DMS114 treated with DMSO at 0.1 percent for 48 hours (cell line): ENCODE data around the gene FGF8.

Experiments
- DNase-seq: peaks from one replicate; lab custom pipeline; 2025; ENCODE audit not compliant: unreplicated experiment; lab: John Stamatoyannopoulos, UW

FGF8 gene

DNA sequence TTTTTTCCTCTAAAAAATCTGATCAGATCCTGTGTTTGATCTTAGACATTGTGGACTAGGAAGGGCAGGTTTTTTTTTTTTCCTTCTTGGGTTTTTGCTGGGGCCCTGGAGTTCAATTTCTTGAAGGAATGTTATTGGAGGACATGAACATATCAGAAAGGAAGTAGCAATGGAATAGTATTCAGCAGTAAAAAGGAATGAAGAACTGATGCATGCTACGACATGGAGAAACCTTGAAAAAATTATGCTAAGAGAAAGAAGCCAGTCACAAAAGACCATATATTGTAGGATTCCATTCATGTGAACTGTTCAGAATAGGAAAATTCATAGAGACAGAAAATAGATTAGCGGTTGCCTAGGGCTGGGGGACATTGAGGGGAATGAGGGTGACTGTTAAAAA is 34.0 kb downstream of the FGF8 start:
- DNase-seq: no peak

DNA sequence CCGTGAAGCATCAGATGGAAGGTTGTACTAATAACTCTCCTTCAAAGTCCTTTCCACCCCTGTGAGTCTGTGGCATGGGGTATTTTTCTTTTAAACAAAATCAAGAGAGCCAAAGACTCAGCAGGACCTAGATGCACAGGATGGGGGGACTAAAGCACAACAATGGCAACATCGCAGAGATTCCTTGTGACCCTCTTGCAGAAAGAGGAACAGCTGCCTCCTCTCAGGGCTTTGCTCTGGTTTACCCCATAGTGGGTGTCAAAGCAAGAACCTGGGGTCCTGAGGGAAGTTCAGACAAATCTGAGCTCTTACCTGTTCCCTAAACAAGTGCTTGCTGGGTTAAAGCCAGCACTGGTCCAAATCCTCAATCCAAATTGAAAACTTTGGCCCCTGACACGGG is 39.2 kb downstream of the FGF8 start:
- DNase-seq: no peak

DNA sequence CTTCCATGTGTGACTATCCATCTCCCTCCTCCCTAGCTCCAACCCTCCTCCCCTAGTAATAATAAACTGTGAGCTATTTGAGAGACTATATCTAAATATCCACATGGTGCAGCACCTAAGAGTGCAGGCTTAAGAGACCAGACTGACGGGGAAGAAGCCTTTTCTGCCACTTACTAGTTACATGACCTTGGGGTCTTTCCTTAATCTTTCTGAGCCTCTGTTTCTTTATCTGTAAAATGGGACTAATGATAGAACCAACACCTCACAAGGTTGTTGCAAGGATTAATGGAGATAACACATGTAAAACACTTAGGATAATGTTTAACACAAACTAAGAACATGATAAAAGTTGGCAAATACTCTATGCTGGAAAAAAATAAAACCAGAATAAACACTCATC is 43.8 kb downstream of the FGF8 start:
- DNase-seq: no peak

DNA sequence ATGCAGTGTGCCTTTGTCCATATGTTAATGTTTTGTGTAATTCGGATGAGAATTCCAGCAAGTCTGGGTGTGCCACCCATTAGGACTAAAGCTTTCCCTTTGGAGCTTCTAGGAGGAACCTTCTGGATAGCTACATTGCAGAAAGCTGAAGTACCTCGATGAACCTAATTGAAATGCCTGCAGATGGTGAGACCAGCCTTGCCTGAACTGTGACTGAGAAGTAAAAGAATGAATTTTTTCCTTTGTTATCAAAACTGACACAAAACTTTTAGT is 49.9 kb downstream of the FGF8 start:
- no peak for DNase-seq

DNA sequence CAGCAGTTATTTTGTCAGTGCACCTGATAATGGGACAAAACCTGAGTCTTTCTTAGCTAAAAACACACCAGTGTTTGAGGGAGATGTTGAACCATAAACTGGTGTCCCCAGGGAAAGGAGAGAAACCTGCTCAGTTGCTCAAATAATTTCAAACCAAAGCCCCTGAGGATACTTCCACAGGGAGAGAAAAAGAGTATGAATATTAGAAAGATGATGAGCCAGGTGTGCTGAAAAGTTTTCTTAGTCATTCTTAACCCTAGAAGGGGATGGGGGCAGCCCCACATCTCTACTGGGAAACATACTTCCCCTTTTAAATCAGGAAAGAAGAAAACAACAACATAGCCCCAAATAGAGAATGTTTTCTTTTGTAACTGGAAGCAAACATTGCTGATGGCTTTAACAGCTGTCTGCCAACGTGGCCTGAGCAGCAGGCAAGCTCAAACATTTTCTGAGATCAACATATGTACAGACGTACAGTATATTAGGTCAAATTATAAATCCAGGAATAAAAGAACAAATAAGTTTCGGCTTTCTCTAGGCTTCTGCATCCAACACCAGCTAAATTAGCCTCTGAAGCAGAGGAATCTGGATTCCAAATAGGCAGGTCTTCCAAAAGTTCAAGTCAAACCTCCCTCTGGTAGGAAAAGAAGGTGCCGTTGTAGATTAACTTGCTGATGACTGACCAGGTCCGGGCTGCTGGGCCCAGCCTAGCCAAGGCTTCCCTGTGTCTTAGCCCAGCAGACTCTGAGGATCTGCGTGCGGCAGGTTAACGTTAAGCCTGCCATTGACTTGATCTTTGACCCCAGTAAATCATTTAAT is 50.4 kb downstream of the FGF8 start:
- no peak for DNase-seq

DNA sequence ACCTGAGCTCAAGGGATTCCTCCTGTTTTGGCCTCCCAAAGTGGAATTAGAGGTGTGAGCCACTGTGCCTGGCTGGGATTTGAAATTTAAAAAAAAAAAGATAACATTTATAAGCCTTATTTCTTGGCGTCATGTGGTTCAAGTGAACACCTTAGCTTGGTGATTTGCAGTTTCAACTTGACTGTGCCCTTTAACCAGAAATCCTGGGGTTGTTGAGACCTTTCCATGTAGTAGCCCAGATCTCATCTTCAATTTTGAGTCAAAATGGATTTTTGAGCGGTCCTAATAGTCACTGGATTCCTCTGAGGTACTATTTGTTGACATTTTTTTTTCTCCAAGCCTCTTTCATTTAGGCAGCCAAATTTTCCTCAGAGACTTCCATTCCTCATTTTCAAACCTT is 51.5 kb downstream of the FGF8 start:
- no peak for DNase-seq

DNA sequence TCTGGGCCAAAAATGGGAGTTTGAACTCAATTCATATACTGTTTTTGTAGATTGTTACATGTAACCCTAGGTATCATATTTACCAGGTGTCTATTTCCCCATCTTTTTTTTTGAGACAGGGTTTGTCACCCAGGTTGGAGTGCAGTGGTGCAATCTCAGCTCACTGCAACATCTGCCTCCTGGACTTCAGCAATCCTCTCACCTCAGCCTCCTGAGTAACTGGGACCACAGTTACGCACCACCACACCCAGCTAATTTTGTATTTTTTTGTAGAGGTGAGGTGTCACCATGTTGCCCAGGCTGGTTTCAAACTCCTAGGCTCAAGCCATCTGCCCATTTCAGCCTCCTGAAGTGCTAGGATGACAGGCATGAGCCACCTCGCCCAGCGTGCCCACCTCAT is 52.7 kb downstream of the FGF8 start:
- no peak for DNase-seq

DNA sequence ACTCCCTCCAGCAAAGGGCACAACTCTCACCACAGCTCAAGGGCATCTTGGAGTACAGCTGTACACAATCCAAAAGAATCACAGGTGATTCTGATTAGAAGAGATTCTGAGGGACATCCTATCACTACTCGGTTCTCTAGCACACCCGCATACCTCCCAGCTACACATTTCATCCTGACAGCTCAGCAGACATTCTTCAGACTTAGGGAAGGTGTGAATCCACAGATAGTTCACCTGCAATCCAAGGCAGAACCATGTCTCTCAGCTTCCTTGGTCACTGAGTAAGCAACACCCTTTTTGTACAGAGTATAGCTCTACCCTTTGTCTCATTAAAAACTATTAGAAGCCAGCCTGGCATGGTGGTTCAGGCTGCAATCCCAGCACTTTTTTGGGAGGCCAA is 54.1 kb downstream of the FGF8 start:
- no peak for DNase-seq

DNA sequence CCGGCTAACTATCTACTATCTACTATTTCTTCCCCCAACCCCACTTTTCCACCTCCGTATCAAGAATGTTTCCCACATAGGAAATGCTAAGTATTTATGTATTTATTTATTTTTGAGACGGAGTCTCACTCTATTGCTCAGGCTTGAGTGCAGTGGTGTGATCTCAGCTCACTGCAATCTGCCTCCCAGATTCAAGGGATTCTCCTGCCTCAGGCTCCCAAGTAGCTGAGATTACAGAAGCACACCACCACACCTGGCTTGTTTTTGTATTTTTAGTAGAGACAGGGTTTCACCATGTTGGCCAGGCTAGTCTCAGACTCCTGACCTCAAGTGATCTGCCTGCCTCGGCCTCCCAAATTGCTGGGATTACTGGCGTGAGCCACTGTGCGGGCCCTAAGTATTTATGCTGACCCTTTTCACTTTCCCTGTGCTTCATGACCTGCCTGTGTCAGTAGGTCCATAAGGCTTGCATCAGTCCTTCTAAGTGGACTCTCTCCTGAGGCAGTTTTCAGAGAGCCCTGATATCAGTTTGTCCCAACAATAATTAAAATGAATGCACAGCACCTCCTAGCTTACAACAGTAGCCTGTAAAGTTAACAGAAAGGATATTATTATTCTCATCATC is 55.2 kb downstream of the FGF8 start:
- DNase-seq: no peak
